Activated gamma-delta T cell treated with anti-CD3 and anti-CD28 coated beads, Interleukin-2, amount 50 U/mL, for 16 hours (primary cell): Measurements from ENCODE around the gene SLC49A3.

Experiments used
- DNase-seq: peaks from one replicate; pipeline ENCODE4 v3.0.0-alpha.2; 2020; ENCODE audit warnings: low read depth

Gene SLC49A3

GRCh38 chr4:666822-667544 lies 22.0 kb downstream of the SLC49A3 start:
- no peak for DNase-seq

GRCh38 chr4:666436-666810 lies 22.5 kb downstream of the SLC49A3 start:
- no peak for DNase-seq

- no peak for DNase-seq
Observed at GRCh38 chr4:665751-666435, 23.1 kb downstream of the SLC49A3 start.

GRCh38 chr4:665381-665750 lies 23.6 kb downstream of the SLC49A3 start:
- no peak for DNase-seq

- no peak for DNase-seq
Observed at GRCh38 chr4:664713-665231, 24.2 kb downstream of the SLC49A3 start.

- DNase-seq: peak; percentile 72
Observed at GRCh38 chr4:663438-664428, 25.2 kb downstream of the SLC49A3 start.

- DNase-seq: no peak
Observed at GRCh38 chr4:663046-663437, 25.9 kb downstream of the SLC49A3 start.

- DNase-seq: no peak
Observed at GRCh38 chr4:661881-662761, 26.8 kb downstream of the SLC49A3 start.

- no peak for DNase-seq
Observed at GRCh38 chr4:661231-661630, 27.7 kb downstream of the SLC49A3 start.

GRCh38 chr4:660401-660800 lies 28.6 kb downstream of the SLC49A3 start:
- no peak for DNase-seq

GRCh38 chr4:659851-660250 lies 29.1 kb downstream of the SLC49A3 start:
- no peak for DNase-seq

GRCh38 chr4:658681-659667 lies 30.0 kb downstream of the SLC49A3 start:
- DNase-seq: no peak

- no peak for DNase-seq
Observed at GRCh38 chr4:657834-658667, 30.9 kb downstream of the SLC49A3 start.

GRCh38 chr4:657338-657833 lies 31.6 kb downstream of the SLC49A3 start:
- DNase-seq: no peak

- DNase-seq: no peak
Observed at GRCh38 chr4:656436-657337, 32.3 kb downstream of the SLC49A3 start.

GRCh38 chr4:655464-656151 lies 33.3 kb downstream of the SLC49A3 start:
- no peak for DNase-seq

- no peak for DNase-seq
Observed at GRCh38 chr4:654871-655463, 34.0 kb downstream of the SLC49A3 start.
